Caki2 (cell line): ENCODE measurements around the gene IPO9. TPM values are rescaled to one million over a fixed set of nuclear protein-coding genes. Genes with fewer than 3 reads are reported as not detected.
A peak's percentile ranks its signal among the peaks of the same experiment; 100 is the strongest.

ENCODE experiments used
- DNase-seq: peaks from one replicate; pipeline ENCODE4 v3.0.0-alpha.2; 2015; ENCODE audit warnings: low read depth
- in situ Hi-C: cut with HindIII; loops from 2 replicates; pipeline ENCODE4 v1.10.0; 2016; ENCODE audit warnings: low sequenced_read_pairs, low pct_unique_long_range_greater_than_20kb, mixed read lengths
- total RNA-seq: library from RNA; depleted of rRNA; stranded (reverse); fragments of >200 nt; shearing (Covaris generic); gene quantifications from 2 replicates; pipeline ENCODE4 v1.2.3, GENCODE V29; 2014; ENCODE audit warnings: low replicate concordance; rRNA removed

Gene IPO9
- total RNA-seq, 1 experiment from 2014 or later = 20.4 TPM

DNA sequence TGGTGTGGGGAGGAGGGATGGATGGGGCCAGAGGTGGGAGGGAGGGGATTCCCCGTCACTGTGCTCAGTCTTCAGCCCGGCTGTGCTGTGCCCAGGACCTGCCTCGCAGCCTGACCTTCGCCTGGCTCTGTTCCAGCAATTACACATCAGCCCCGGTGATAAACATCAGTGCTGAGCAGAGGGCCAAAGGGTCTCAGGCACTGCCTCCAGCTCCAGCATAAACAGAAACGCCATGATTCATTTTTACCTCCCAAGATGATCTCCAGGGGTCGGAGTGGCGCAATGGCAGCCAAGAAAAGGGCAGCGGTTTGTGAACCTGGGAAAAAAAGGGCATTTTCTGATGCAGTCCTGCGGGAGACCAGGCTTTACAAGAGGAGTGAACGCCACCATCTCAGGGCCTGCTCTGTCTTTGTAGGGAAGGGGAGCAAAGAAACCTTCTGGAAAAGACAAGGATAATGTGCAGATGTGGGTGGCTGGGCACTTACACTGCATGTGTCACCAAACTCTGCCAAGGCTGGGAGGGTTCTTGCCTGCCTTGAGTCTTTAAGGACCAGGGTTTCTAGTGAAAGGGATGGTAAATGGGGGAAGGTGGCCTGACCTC lies 87.8 kb downstream of the IPO9 start:
- DNase-seq = peak; percentile 89
- in situ Hi-C loops = no loop called here

DNA sequence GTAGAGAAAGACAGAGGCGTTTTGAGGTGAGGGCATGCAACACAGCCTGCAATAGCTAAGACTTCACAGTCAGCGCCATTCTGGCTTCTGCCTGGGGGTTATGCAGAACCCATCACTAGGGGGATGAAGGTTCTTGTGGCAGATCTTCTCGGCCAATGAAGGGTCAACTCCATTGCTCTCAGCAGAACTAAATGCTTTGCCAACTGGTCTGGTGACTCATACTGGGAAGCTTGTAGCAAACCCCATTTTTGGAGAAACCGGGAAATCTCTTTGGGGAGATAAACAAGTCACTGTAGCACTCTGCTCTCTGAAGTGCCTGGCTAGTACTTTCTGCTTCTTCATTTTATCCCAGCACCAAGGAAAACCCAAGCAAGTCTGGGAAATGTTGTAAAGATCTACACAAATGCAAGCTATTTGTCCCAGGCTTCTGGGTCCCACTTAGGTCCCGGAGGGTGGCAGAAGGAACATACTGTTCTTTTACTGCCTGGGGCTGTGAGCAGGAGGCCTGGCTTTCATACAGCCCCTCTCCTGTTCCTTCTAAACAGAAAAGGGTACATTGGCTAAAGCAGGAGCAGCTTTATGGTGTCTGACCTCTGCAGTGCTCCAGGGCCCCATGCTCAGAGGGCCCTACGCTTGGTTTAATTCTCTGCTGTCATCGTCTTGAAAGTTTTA lies 88.5 kb downstream of the IPO9 start:
- DNase-seq = no peak
- in situ Hi-C loops = no loop called here

DNA sequence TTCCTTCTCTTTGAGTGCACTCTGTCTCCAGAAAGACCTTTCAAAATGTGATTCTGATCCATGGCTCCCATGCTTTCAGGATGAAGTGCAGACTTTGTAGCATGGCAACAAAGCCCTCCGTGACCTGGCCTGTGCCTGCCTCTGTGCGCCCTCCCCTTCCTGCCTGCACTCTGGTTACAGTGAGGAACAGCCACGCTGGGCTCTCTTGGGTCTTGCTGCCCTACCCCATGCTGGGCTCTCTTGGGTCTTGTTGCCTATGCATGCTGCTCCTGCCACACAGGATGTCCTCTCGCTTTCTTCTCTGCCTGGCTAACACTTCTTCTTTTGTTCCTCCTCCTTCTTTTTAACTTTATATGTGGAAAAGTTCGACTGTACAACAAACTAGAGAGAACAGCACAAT lies 89.4 kb downstream of the IPO9 start:
- in situ Hi-C loops = no loop called here
- no peak for DNase-seq

DNA sequence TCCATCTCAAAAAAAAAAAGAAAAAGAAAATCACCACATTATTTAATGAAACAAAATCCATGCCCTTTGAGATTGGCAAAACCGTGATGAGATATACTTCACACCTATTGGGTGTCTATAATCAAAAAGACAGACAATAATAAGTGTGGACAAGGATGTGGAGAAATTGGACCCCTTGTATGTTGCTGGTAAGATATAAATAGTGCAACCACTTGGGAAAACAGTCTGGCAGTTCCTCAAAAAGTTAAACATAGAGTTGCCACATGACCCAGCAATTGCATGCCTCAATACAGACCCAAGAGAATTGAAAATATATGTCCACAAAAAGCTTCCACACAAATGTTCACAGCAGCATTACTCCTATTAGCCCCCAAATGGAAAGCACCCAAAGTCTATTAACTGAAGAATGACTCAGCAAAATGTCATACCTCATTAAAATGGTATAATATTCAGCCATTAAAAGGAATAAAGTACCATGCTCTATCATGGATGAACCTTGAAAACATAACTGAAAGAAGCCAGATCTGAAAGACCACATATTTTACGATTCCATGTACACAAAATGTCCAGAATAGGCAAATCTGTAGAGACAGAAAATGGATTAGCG lies 93.1 kb downstream of the IPO9 start:
- no peak for DNase-seq

GRCh38 chr1:201925301-201925567 lies 96.3 kb downstream of the IPO9 start:
- DNase-seq = no peak
- in situ Hi-C loops = no loop called here

More for the DNA sequence above, 93.1 kb downstream of the IPO9 start:
- in situ Hi-C loops = no loop called here

- no peak for DNase-seq
- in situ Hi-C loops = no loop called here
These were observed 97.2 kb downstream of the IPO9 start for GRCh38 chr1:201925981-201926645.

- no peak for DNase-seq
- in situ Hi-C loops = no loop called here
These were observed 99.3 kb downstream of the IPO9 start for GRCh38 chr1:201928266-201928665.

DNA sequence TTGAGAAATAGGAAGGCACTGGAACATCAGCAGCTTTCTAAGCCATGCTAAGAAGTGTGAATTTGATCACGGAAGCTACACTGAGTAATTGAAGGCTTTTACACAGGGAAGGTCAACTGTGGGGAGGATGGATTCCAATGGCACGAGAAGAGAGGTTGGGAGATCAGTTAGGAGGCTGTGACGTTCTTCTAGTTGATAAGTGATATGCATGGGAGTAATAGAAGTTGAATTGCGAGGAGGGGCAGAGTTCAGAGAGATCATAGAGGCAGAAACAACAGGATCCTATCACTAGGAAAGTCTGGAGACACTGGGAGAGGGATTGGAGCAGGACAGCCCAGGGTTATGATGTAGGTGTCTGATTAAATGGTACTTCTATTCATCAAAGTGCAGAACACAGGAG lies 101.2 kb downstream of the IPO9 start:
- DNase-seq = no peak
- in situ Hi-C loops = no loop called here

DNA sequence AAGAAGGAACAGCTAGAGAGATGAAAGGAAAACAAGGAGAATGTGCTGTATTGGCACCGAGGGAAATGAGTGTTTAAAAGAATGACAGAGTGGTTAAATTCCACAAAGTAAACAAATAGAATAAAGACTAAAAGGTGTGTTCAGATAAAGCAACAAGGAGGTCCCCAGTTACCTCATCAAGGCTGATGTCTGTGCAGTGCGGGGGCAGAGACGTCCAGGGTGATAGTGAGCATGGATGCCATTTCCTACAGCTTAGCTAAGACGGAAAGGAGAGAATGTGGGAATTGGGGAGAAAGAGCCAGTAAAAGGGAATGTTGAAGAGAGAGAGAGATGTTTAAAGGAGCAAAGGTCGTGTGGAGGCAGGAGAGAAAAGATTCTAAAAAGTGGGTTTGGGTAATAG lies 101.8 kb downstream of the IPO9 start:
- DNase-seq = no peak
- in situ Hi-C loops = no loop called here

Other genes with a start within 250 kb of the IPO9 start
- gene SHISA4, start 59.7 kb downstream of the IPO9 start, total RNA-seq = 36.4 and 36.9 TPM in 2 replicates
- not detected in 2 replicates for gene LMOD1, start 117.4 kb downstream of the IPO9 start, total RNA-seq
- gene TIMM17A, start 126.3 kb downstream of the IPO9 start, total RNA-seq = 48.8 and 56.4 TPM in 2 replicates
- 139 and 146 TPM in 2 replicates for gene RNPEP, start 153.5 kb downstream of the IPO9 start, total RNA-seq
- 251 and 255 TPM in 2 replicates for gene ELF3, start 181.4 kb downstream of the IPO9 start, total RNA-seq